GM12874 (cell line): ENCODE measurements around the gene GADD45GIP1.

Source experiments
- CTCF ChIP-seq: IDR thresholded peaks from 2 replicates; pipeline ENCODE4 v1.5.1; 2011; ENCODE audit warnings: low read depth, mild to moderate bottlenecking, control low read depth, low read length, moderate library complexity; ENCODE audit not compliant: insufficient read depth

Gene GADD45GIP1

DNA sequence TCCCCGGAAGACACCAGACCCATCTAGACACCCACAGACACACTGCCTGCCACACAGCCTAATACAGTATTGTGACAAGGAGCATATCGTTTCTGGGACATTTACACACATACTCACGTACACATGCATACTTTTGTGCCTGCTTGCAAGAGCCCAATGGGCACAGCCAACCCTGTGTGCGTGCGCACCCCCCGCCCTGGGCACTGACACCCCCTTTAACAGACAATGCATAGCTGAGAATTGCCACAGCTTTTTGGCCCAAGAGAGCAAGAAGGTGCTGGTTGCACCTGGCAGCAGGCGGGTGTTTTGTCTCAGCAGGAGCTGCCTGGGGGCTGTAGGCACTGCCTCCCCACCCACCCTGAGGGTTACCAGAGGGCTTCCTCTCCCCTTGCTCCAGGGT, 36.5 kb upstream of the GADD45GIP1 start:
- TF ChIP-seq CTCF = no peak

- TF ChIP-seq CTCF = no peak
These were observed 35.7 kb upstream of the GADD45GIP1 start for GRCh38 chr19:12992729-12993128.

DNA sequence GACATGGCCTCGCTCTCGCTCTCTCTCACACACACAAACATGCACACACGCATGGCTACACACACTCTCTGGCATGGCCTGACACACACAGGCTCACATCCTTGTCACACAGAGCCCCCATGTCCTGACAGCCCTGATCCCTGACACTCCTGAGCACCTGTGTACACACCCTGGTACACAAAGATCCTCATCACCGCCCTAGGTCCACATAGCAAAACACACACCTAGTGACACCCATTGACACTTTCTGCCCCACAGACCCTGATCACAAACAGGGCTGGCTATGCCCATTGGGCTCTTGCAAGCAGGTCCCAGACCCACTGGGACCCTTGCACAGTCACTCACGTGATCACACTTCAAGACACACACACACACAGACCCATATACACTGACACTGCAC, 34.3 kb upstream of the GADD45GIP1 start:
- TF ChIP-seq CTCF = no peak

- TF ChIP-seq CTCF = no peak
These were observed 33.8 kb upstream of the GADD45GIP1 start for GRCh38 chr19:12990853-12991252.

DNA sequence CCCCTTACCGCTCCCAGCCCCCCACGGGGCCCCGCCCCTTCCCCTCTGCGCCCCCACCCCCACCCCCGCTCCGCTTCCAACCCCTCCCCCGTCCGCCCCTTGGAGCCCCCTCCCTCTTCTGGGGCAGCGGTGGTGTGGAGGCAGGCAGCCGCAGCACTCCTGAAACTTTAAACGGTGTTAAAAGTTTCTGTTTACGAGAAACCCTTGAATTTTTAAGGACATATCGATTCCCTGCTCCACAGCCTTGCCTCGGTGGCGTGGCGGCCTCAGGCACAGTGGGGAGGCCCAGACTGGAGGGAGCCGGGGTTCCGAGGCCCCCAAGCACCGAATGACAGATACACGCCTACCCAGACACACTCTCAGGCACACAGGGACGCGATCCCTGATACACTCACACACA, 33.4 kb upstream of the GADD45GIP1 start:
- TF ChIP-seq CTCF = no peak

DNA sequence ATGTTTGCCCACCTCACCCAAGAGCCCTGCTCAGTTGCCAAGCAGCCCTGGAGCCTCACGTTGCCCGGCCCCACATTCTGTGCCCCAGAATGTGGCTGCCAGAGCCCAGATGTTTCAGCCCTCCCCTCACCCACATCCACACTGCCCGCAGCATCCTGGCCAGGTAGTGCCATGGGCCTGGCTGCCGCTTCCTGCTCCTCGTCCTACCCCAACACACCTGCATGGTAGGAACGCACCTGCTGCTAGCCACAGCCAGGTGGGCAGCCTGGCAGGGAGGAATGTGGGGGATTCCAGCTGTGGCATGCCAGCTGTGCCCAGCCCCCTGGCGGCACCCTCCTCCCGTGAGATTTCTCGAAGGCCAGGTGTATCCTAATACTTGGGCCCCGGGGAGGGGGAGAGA, 30.8 kb upstream of the GADD45GIP1 start:
- TF ChIP-seq CTCF = no peak

GRCh38 chr19:12987190-12987589, 30.2 kb upstream of the GADD45GIP1 start:
- no peak for TF ChIP-seq CTCF

DNA sequence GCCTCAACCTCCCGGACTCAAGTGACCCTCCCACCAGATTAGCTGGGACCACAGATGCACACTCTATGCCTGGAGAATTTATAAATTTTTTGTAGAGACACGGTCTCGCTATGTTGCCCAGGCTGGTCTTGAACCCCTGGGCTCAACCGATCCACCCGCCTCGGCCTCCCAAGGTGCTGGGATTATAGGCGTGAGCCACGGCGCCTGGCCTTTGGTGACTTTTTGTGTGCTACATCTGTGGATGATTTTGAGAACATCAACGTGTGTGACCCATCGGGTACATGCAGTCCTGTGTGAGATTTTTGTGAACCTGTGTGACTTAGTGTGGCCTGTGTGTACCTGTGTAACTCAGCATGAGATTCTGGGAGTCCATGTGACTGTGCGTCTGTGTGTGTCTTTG, 29.7 kb upstream of the GADD45GIP1 start:
- no peak for TF ChIP-seq CTCF
